Central memory CD8-positive, alpha-beta T cell (primary cell): Measurements from ENCODE around the gene TMEM95.
"Not testable (repeated sequence)": the region's sequence is repeated elsewhere in the genome, so short reads cannot be mapped to it uniquely, and the experiment has no call there.

ENCODE experiments used
- ATAC-seq: fragments of 150-1000 bp; cut with Tn5 transposase; replicated peaks from 2 replicates; pipeline ENCODE4 v1.10.0; 2022; ENCODE audit warnings: mild to moderate bottlenecking, moderate FRiP score, moderate number of reproducible peaks; ENCODE audit not compliant: poor library complexity, severe bottlenecking; ENCODE audit errors: extremely low read depth
- DNase-seq, 2 donors: peaks; one replicate each; pipeline ENCODE4 v3.0.0; 2021; ENCODE audit warnings: low spot score in 2 of 2
- H3K27ac Mint-ChIP-seq: one replicate; pipeline ENCODE4 v1.8.0; 2022; ENCODE audit warnings: low read depth, mild to moderate bottlenecking, moderate library complexity, mixed read lengths
- H3K27me3 Mint-ChIP-seq: one replicate; pipeline ENCODE4 v1.8.0; 2022; ENCODE audit warnings: mixed read lengths
- H3K36me3 Mint-ChIP-seq: one replicate; pipeline ENCODE4 v1.8.0; 2022; ENCODE audit warnings: mild to moderate bottlenecking, moderate library complexity, mixed read lengths; ENCODE audit not compliant: insufficient read depth
- H3K4me1 Mint-ChIP-seq: one replicate; pipeline ENCODE4 v1.8.0; 2022; ENCODE audit warnings: mixed read lengths
- H3K4me3 Mint-ChIP-seq: one replicate; pipeline ENCODE4 v1.8.0; 2022; ENCODE audit warnings: mild to moderate bottlenecking, moderate library complexity, mixed read lengths
- H3K9me3 Mint-ChIP-seq: one replicate; pipeline ENCODE4 v1.8.0; 2022; ENCODE audit warnings: mixed read lengths

TMEM95 gene

GRCh38 chr17:7356072-7356549, 1.2 kb downstream of the TMEM95 start:
- Mint-ChIP-seq H3K9me3 (no peaks in the 10 kb centered on the region), H3K4me1 (peaks cover 34% of the 10 kb centered on the region), H3K4me3 (no peak overlapping the region), H3K27ac (no peak overlapping the region), H3K27me3 (no peaks in the 10 kb centered on the region), H3K36me3 (peaks cover 11% of the 10 kb centered on the region)
- ATAC-seq (peak; percentile 61), DNase-seq (peak; percentile 71 to 75)

GRCh38 chr17:7356756-7357155, 1.8 kb downstream of the TMEM95 start:
- H3K4me1 Mint-ChIP-seq = peaks cover 31% of the 10 kb centered on the region
- no peak for DNase-seq
- H3K36me3 Mint-ChIP-seq = peaks cover 8% of the 10 kb centered on the region
- no peaks in the 10 kb centered on the region for H3K9me3 Mint-ChIP-seq
- peaks cover 6% of the 10 kb centered on the region for H3K27me3 Mint-ChIP-seq
- no peak overlapping the region for H3K27ac Mint-ChIP-seq
- ATAC-seq = no peak
- H3K4me3 Mint-ChIP-seq = no peak overlapping the region

DNA sequence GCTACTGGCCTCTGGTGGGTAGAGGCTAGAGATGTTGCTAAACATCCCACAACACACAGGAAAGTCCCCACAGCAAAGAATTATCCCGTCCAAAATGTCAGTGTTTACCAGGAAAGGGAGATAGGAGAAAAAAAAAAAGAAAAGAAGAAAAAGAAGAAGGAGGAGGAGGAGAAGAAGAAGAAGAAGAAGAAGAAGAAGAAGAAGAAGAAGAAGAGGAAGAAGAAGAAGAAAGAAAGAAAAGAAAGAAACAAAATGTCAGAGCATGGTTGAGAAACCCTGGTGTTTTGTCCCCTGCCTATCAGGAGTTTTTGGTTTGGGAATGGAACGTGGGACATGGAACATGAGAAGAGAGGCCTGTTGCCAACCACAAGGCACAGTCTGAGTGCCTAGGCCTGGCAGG, 2.4 kb downstream of the TMEM95 start:
- ATAC-seq = no peak
- Mint-ChIP-seq H3K4me3 (no peak overlapping the region), H3K9me3 (no peaks in the 10 kb centered on the region), H3K36me3 (peaks cover 7% of the 10 kb centered on the region), H3K4me1 (peaks cover 29% of the 10 kb centered on the region), H3K27ac (no peak overlapping the region), H3K27me3 (peaks cover 12% of the 10 kb centered on the region)
- no peak for DNase-seq

- no peaks in the 10 kb centered on the region for H3K4me1 Mint-ChIP-seq
- H3K4me3 Mint-ChIP-seq = no peak overlapping the region
- ATAC-seq (no peak), DNase-seq (no peak)
- peaks cover 2% of the 10 kb centered on the region for H3K36me3 Mint-ChIP-seq
- no peaks in the 10 kb centered on the region for H3K9me3 Mint-ChIP-seq
- peaks cover 12% of the 10 kb centered on the region for H3K27me3 Mint-ChIP-seq
- no peak overlapping the region for H3K27ac Mint-ChIP-seq
Observed at GRCh38 chr17:7361906-7362305, 7.0 kb downstream of the TMEM95 start.

DNA sequence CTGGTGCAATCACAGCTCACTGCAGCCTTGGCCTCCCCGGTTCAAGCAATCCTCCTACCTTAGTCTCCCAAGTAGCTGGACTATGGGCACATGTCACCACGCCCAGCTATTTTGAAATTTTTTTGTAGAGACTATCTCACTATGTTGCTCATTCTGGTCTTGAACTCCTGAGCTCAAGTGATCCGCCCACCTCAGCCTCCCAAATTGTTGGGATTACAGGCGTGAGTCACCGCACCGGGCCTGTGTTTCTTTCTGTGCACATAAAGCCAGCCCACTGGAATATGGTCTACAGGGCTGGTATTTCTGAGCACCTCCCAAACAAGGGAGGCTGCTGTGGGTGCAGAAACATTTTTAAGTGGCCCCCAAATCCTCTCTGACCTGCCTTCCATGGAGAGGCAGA, 8.4 kb downstream of the TMEM95 start:
- Mint-ChIP-seq H3K36me3 (peaks cover 2% of the 10 kb centered on the region), H3K4me3 (no peak overlapping the region), H3K27me3 (peaks cover 12% of the 10 kb centered on the region), H3K9me3 (no peaks in the 10 kb centered on the region), H3K4me1 (no peaks in the 10 kb centered on the region), H3K27ac (no peak overlapping the region)
- ATAC-seq (no peak), DNase-seq (no peak)

DNA sequence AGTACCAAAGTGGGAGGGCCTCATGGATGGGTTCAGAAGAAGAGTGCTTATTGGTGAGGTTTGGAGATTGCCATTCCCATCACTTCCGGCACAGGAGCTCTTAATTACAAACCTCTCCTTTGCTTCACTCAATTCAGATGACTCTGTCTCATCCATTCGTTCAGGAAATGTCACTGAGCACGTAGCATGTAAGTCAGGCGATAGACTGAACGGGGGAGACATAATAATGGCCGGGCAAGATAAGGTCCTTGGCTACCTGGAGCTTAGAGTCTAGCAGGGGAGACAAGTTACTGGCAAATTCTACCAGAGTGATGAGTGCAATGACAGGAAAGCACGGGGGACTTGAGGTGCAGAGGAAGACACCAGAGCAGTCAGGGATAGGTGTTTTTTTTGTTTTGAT, 11.0 kb downstream of the TMEM95 start:
- H3K36me3 Mint-ChIP-seq, H3K27ac Mint-ChIP-seq, H3K4me1 Mint-ChIP-seq, H3K4me3 Mint-ChIP-seq, ATAC-seq, H3K9me3 Mint-ChIP-seq, DNase-seq: not testable (repeated sequence)
- H3K27me3 Mint-ChIP-seq = peaks cover 12% of the 10 kb centered on the region

GRCh38 chr17:7367083-7367482, 12.1 kb downstream of the TMEM95 start:
- ATAC-seq (no peak), DNase-seq (no peak)
- no peaks in the 10 kb centered on the region for H3K36me3 Mint-ChIP-seq
- peaks cover 3% of the 10 kb centered on the region for H3K27me3 Mint-ChIP-seq
- H3K9me3 Mint-ChIP-seq = no peaks in the 10 kb centered on the region
- H3K4me3 Mint-ChIP-seq = no peak overlapping the region
- no peak overlapping the region for H3K27ac Mint-ChIP-seq
- H3K4me1 Mint-ChIP-seq = no peaks in the 10 kb centered on the region

GRCh38 chr17:7367918-7368598, 13.1 kb downstream of the TMEM95 start:
- ATAC-seq (no peak), DNase-seq (no peak)
- H3K27me3 Mint-ChIP-seq = no peaks in the 10 kb centered on the region
- no peak overlapping the region for H3K4me3 Mint-ChIP-seq
- no peaks in the 10 kb centered on the region for H3K9me3 Mint-ChIP-seq
- no peak overlapping the region for H3K27ac Mint-ChIP-seq
- H3K4me1 Mint-ChIP-seq = no peaks in the 10 kb centered on the region
- no peaks in the 10 kb centered on the region for H3K36me3 Mint-ChIP-seq

DNA sequence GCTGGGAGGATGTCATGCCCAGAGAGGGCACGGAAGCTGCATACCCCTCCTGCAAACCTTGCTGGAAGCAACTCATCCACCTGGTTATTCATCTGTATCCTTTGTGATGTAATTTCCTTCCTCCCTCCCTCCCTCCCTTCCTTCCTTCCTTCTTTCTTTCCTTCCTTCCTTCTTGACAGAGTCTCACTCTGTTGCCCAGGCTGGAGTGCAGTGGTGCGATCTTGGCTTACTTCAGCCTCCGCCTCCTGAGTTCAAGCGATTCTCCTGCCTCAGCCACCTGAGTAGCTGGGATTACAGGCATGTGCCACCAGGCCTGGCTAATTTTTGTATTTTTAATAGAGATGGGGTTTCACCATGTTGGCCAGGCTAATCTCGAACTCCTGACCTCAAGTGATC, 13.6 kb downstream of the TMEM95 start:
- not testable (repeated sequence) for ATAC-seq, H3K9me3 Mint-ChIP-seq, H3K36me3 Mint-ChIP-seq, H3K27me3 Mint-ChIP-seq, DNase-seq, H3K4me3 Mint-ChIP-seq, H3K27ac Mint-ChIP-seq, H3K4me1 Mint-ChIP-seq

DNA sequence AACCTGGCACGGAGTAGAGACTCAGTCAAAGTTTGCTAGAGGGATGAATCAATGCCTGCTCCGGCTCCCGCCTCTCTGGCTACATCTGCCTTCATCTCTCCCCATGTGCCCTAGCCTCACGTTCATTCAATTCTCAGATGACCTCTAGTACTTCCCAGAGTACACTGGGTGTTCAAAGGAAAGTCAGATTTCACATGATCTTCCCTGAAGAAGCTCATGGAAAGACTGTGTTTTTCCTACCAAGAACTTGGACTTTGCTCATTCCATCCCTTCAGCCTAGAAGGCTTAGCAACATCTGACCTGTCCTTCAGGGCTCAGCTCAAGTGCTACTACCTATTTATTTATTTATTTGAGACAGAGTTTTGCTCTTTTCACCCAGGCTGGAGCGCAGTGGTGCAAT, 14.9 kb downstream of the TMEM95 start:
- H3K36me3 Mint-ChIP-seq = no peaks in the 10 kb centered on the region
- H3K27ac Mint-ChIP-seq = no peak overlapping the region
- ATAC-seq = no peak
- no peak overlapping the region for H3K4me3 Mint-ChIP-seq
- no peaks in the 10 kb centered on the region for H3K4me1 Mint-ChIP-seq
- H3K27me3 Mint-ChIP-seq = no peaks in the 10 kb centered on the region
- no peaks in the 10 kb centered on the region for H3K9me3 Mint-ChIP-seq
- DNase-seq = no peak

DNA sequence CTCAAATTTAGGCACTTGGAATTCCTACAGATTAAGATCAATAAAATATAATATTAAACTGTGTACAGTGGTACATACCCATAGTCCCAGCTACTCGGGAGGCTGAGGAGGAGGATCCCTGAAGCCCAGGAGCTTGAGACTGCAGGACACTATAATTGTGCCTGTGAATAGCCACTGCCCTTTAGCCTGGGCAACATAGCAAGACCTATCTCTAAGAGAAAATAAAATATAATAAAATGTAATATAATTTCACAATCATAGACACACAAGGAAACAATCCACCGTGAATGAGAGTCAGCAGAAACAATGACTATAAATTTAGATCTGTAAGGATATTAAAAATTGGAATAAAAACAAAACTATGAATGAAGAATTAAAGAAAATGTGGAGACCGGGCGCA, 15.9 kb downstream of the TMEM95 start:
- Mint-ChIP-seq H3K27me3 (no peaks in the 10 kb centered on the region), H3K4me3 (no peak overlapping the region), H3K9me3 (no peaks in the 10 kb centered on the region), H3K4me1 (no peaks in the 10 kb centered on the region), H3K27ac (no peak overlapping the region), H3K36me3 (no peaks in the 10 kb centered on the region)
- DNase-seq (no peak), ATAC-seq (no peak)

GRCh38 chr17:7374353-7374752, 19.4 kb downstream of the TMEM95 start:
- no peaks in the 10 kb centered on the region for H3K4me1 Mint-ChIP-seq
- H3K4me3 Mint-ChIP-seq = no peak overlapping the region
- H3K27me3 Mint-ChIP-seq = peaks cover 7% of the 10 kb centered on the region
- no peaks in the 10 kb centered on the region for H3K36me3 Mint-ChIP-seq
- no peaks in the 10 kb centered on the region for H3K9me3 Mint-ChIP-seq
- no peak overlapping the region for H3K27ac Mint-ChIP-seq
- no peak for DNase-seq
- no peak for ATAC-seq

- H3K27ac Mint-ChIP-seq = no peak overlapping the region
- H3K27me3 Mint-ChIP-seq = peaks cover 31% of the 10 kb centered on the region
- no peaks in the 10 kb centered on the region for H3K36me3 Mint-ChIP-seq
- no peak overlapping the region for H3K4me3 Mint-ChIP-seq
- ATAC-seq (no peak), DNase-seq (no peak)
- no peaks in the 10 kb centered on the region for H3K9me3 Mint-ChIP-seq
- H3K4me1 Mint-ChIP-seq = peaks cover 6% of the 10 kb centered on the region
Observed at GRCh38 chr17:7379134-7379533, 24.2 kb downstream of the TMEM95 start.
